Hepatocyte (in vitro differentiated cells): ENCODE measurements around the gene MUC21. TPM values are rescaled to one million over a fixed set of nuclear protein-coding genes. Genes with fewer than 3 reads are reported as not detected.

ENCODE experiments used
- DNase-seq: peaks from one replicate; pipeline ENCODE4 v3.0.0-alpha.2; 2016; ENCODE audit warnings: low spot score
- H2AFZ ChIP-seq: fragments of 200-600 bp; sonication (generic); 2 replicates; pipeline ENCODE4 v1.6.0; 2016; ENCODE audit warnings: antibody characterized with exemption, mild to moderate bottlenecking
- H3K27ac ChIP-seq: fragments of 200-600 bp; sonication (generic); 2 replicates; pipeline ENCODE4 v1.5.1; 2016; ENCODE audit warnings: mild to moderate bottlenecking
- H3K27me3 ChIP-seq: fragments of 200-600 bp; sonication (generic); 2 replicates; pipeline ENCODE4 v1.6.1; 2016
- H3K36me3 ChIP-seq: fragments of 200-600 bp; sonication (generic); replicated peaks from 2 replicates; pipeline ENCODE4 v1.5.1; 2016; ENCODE audit warnings: low read depth; ENCODE audit not compliant: insufficient read depth
- H3K4me1 ChIP-seq: fragments of 200-600 bp; sonication (generic); 2 replicates; pipeline ENCODE4 v1.5.1; 2016; ENCODE audit warnings: mild to moderate bottlenecking, moderate library complexity; ENCODE audit not compliant: insufficient read depth
- H3K4me2 ChIP-seq: fragments of 200-600 bp; sonication (generic); 2 replicates; pipeline ENCODE4 v1.6.0; 2016
- H3K4me3 ChIP-seq: fragments of 200-600 bp; sonication (generic); 2 replicates; pipeline ENCODE4 v1.5.1; 2016; ENCODE audit warnings: mild to moderate bottlenecking
- H3K79me2 ChIP-seq: fragments of 200-600 bp; sonication (generic); 2 replicates; pipeline ENCODE4 v1.6.0; 2017; ENCODE audit warnings: mild to moderate bottlenecking
- H3K9me2 ChIP-seq: fragments of 200-600 bp; sonication (generic); replicated peaks from 2 replicates; pipeline ENCODE4 v1.6.0; 2017; ENCODE audit warnings: mild to moderate bottlenecking; ENCODE audit not compliant: insufficient read depth
- H3K9me3 ChIP-seq: fragments of 200-600 bp; sonication (generic); 2 replicates; pipeline ENCODE4 v1.5.1; 2016; ENCODE audit warnings: low read depth, mild to moderate bottlenecking
- H4K20me1 ChIP-seq: fragments of 200-600 bp; sonication (generic); 2 replicates; pipeline ENCODE4 v1.6.0; 2016; ENCODE audit warnings: mild to moderate bottlenecking; ENCODE audit not compliant: insufficient read depth, poor library complexity, severe bottlenecking
- CTCF ChIP-seq: fragments of 200-600 bp; sonication (generic); IDR thresholded peaks from 2 replicates; pipeline ENCODE4 v1.5.1; 2016; ENCODE audit warnings: antibody characterized with exemption, mild to moderate bottlenecking; ENCODE audit not compliant: poor library complexity
- EZH2 ChIP-seq: fragments of 200-600 bp; sonication (generic); IDR thresholded peaks from 2 replicates; pipeline ENCODE4 v1.6.1; 2016; ENCODE audit warnings: antibody characterized with exemption, mild to moderate bottlenecking, borderline replicate concordance
- EZH2phosphoT487 ChIP-seq: fragments of 200-600 bp; sonication (generic); IDR thresholded peaks from one replicate; pipeline ENCODE4 v1.6.1; 2018; ENCODE audit warnings: antibody characterized with exemption, mild to moderate bottlenecking, low read depth, moderate library complexity; ENCODE audit not compliant: unreplicated experiment, severe bottlenecking
- WGBS: methylation state at CpG from one replicate; pipeline ENCODE4 v1.1.6; 2016; ENCODE audit warnings: low lambda C conversion rate; ENCODE audit errors: missing lambda C conversion rate; 5-methylcytosine and 5-hydroxymethylcytosine counted together
- polyA plus RNA-seq: library from polyadenylated mRNA; unstranded; fragments of >200 nt; fragmentation: Nextera tagmentation; extraction: Ambion mirVana; gene quantifications from 2 replicates; pipeline ENCODE4 v1.2.1, GENCODE V29; 2016
- total RNA-seq: library from RNA; depleted of rRNA; stranded (reverse); fragments of >200 nt; gene quantifications from 2 replicates; pipeline ENCODE4 v1.2.3, GENCODE V29; 2014

Gene MUC21
- total and polyA plus RNA-seq, 2 experiments from 2014 or later, result not detected

GRCh38 chr6:31035862-31036497 is 52.5 kb downstream of the MUC21 start:
- Histone ChIP-seq H3K36me3 (no peaks in the 10 kb centered on the region), H3K4me1 (no peaks in the 10 kb centered on the region), H3K9me3 (no peaks in the 10 kb centered on the region), H3K9me2 (no peaks in the 10 kb centered on the region), H3K27me3 (no peaks in the 10 kb centered on the region), H2AFZ (no peak overlapping the region), H3K79me2 (no peaks in the 10 kb centered on the region), H3K27ac (no peak overlapping the region), H3K4me2 (no peak overlapping the region), H3K4me3 (no peak overlapping the region), H4K20me1 (no peaks in the 10 kb centered on the region)
- 73% methylated on average over 4 of the region's 4 CpGs for WGBS
- no peak for DNase-seq
- TF ChIP-seq EZH2phosphoT487, result no peak
- TF ChIP-seq CTCF, result no peak
- no peak for TF ChIP-seq EZH2

- no peaks in the 10 kb centered on the region for H4K20me1 ChIP-seq
- no peaks in the 10 kb centered on the region for H3K4me1 ChIP-seq
- no peaks in the 10 kb centered on the region for H3K9me2 ChIP-seq
- DNase-seq, result no peak
- H3K27ac ChIP-seq, result no peak overlapping the region
- H3K36me3 ChIP-seq, result no peaks in the 10 kb centered on the region
- no peaks in the 10 kb centered on the region for H3K27me3 ChIP-seq
- WGBS, result 92% methylated on average over 7 of the region's 7 CpGs
- no peak overlapping the region for H3K4me3 ChIP-seq
- H3K4me2 ChIP-seq, result no peak overlapping the region
- H3K79me2 ChIP-seq, result no peaks in the 10 kb centered on the region
- H3K9me3 ChIP-seq, result no peaks in the 10 kb centered on the region
- no peak overlapping the region for H2AFZ ChIP-seq
- TF ChIP-seq CTCF, result no peak
- no peak for TF ChIP-seq EZH2
- TF ChIP-seq EZH2phosphoT487, result no peak
These were observed 53.7 kb downstream of the MUC21 start for GRCh38 chr6:31037169-31037568.

GRCh38 chr6:31037682-31038081 is 54.2 kb downstream of the MUC21 start:
- Histone ChIP-seq H3K4me2 (no peak overlapping the region), H3K9me2 (no peaks in the 10 kb centered on the region), H3K4me1 (no peaks in the 10 kb centered on the region), H3K9me3 (no peaks in the 10 kb centered on the region), H2AFZ (no peak overlapping the region), H3K27me3 (no peaks in the 10 kb centered on the region), H3K36me3 (no peaks in the 10 kb centered on the region), H3K27ac (no peak overlapping the region), H3K79me2 (no peaks in the 10 kb centered on the region), H3K4me3 (no peak overlapping the region), H4K20me1 (no peaks in the 10 kb centered on the region)
- 44% methylated on average over 3 of the region's 3 CpGs for WGBS
- DNase-seq, result no peak
- TF ChIP-seq CTCF (no peak), EZH2 (no peak), EZH2phosphoT487 (no peak)
